Mucosa of descending colon (tissue), 3 donors: ENCODE results near the gene BCL7A. TPM values are rescaled to one million over a fixed set of nuclear protein-coding genes. Genes with fewer than 3 reads are reported as not detected.

Experiments
- ATAC-seq: fragments of 200-7000 bp; cut with Tn5 transposase; one replicate; pipeline ENCODE4 v1.9.1; 2020; ENCODE audit warnings: mild to moderate bottlenecking, moderate library complexity
- DNase-seq, 3 donors: peaks; one replicate each; pipeline ENCODE4 v3.0.0-alpha.2; 2020
- H3K36me3 ChIP-seq: fragments of 200-600 bp; one replicate; pipeline ENCODE4 v1.8.0; 2021; ENCODE audit warnings: low read depth, mild to moderate bottlenecking
- H3K4me1 ChIP-seq: fragments of 200-600 bp; one replicate; pipeline ENCODE4 v1.8.0; 2021; ENCODE audit warnings: low read depth, mild to moderate bottlenecking
- H3K4me3 ChIP-seq: fragments of 200-600 bp; one replicate; pipeline ENCODE4 v1.8.0; 2021; ENCODE audit warnings: mild to moderate bottlenecking
- H3K9me3 ChIP-seq: fragments of 200-600 bp; one replicate; pipeline ENCODE4 v1.8.0; 2021; ENCODE audit warnings: mild to moderate bottlenecking
- CTCF ChIP-seq: fragments of 200-600 bp; IDR thresholded peaks from one replicate; pipeline ENCODE4 v1.8.0; 2022; ENCODE audit warnings: antibody characterized with exemption, mild to moderate bottlenecking
- intact Hi-C, 2 donors: fragments of 100-400 bp; cut with DNase I in 1 of 2; cut with micrococcal nuclease in 1 of 2; formaldehyde crosslinking; loops; one replicate each; pipeline versions ENCODE4 v1.11.0 to v1.11.1; 2022; cut with DNase I, micrococcal nuclease
- total RNA-seq, 3 donors: library from RNA; stranded (reverse); fragmentation: NEBNext Ultra II Directional in 2 of 3; extraction: Animal tissue kit (Norgen Biotek cat#: 25700) in 2 of 3; gene quantifications; one replicate each; pipeline versions ENCODE4 v1.2.1 to v1.2.4, GENCODE V29; 2021 to 2023
- donor health status: DM: no; HTN: no; CAD: no; lungs with moderate emphysema.
- donor health status: DM: no; HTN: no; CAD: no.
- donor health status: DM: no; HTN: yes; CAD: no.

Gene BCL7A
- total RNA-seq, 3 donors from 2014 or later: 5.2 to 11.6 (median 5.7) TPM

GRCh38 chr12:122086116-122086515 lies 64.4 kb downstream of the BCL7A start:
- intact Hi-C loops: no loop called here
- H3K4me1 ChIP-seq: peaks cover 71% of the 10 kb centered on the region
- ATAC-seq: no peak
- no peak for TF ChIP-seq CTCF
- peak in 1 of 3 donors; percentile 33 for DNase-seq
- no peak overlapping the region for H3K4me3 ChIP-seq
- H3K9me3 ChIP-seq: no peaks in the 10 kb centered on the region
- no peaks in the 10 kb centered on the region for H3K36me3 ChIP-seq

GRCh38 chr12:122086641-122087285 lies 65.1 kb downstream of the BCL7A start:
- DNase-seq (peak in 1 of 3 donors; percentile 56), ATAC-seq (peak; percentile 9)
- intact Hi-C loops: no loop called here
- H3K36me3 ChIP-seq: no peaks in the 10 kb centered on the region
- no peak overlapping the region for H3K4me3 ChIP-seq
- H3K4me1 ChIP-seq: peaks cover 78% of the 10 kb centered on the region
- no peak for TF ChIP-seq CTCF
- H3K9me3 ChIP-seq: no peaks in the 10 kb centered on the region

GRCh38 chr12:122087431-122088178 lies 65.9 kb downstream of the BCL7A start:
- Histone ChIP-seq H3K9me3 (no peaks in the 10 kb centered on the region), H3K4me3 (no peak overlapping the region), H3K36me3 (no peaks in the 10 kb centered on the region), H3K4me1 (peaks cover 78% of the 10 kb centered on the region)
- intact Hi-C loops: no loop called here
- DNase-seq (no peak), ATAC-seq (peak; percentile 21)
- no peak for TF ChIP-seq CTCF

- intact Hi-C loops: no loop called here
- Histone ChIP-seq H3K36me3 (no peaks in the 10 kb centered on the region), H3K9me3 (no peaks in the 10 kb centered on the region), H3K4me3 (no peak overlapping the region), H3K4me1 (peaks cover 76% of the 10 kb centered on the region)
- no peak for ATAC-seq
- no peak for DNase-seq
- no peak for TF ChIP-seq CTCF
Observed at GRCh38 chr12:122088179-122088810, 66.6 kb downstream of the BCL7A start.

- ATAC-seq (no peak), DNase-seq (no peak)
- H3K9me3 ChIP-seq: no peaks in the 10 kb centered on the region
- H3K4me3 ChIP-seq: no peak overlapping the region
- H3K36me3 ChIP-seq: no peaks in the 10 kb centered on the region
- TF ChIP-seq CTCF: no peak
- intact Hi-C loops: no loop called here
- peaks cover 75% of the 10 kb centered on the region for H3K4me1 ChIP-seq
Observed at GRCh38 chr12:122089077-122089476, 67.4 kb downstream of the BCL7A start.
